Fibroblast of pulmonary artery (primary cell): ENCODE results near the gene NACC1.

Experiments used
- DNase-seq: peaks from one replicate; pipeline ENCODE4 v3.0.0-alpha.2; 2010; ENCODE audit warnings: low read depth
- H3K4me3 ChIP-seq: replicated peaks from 2 replicates; pipeline ENCODE4 v1.5.1; 2011; ENCODE audit warnings: low read depth, mild to moderate bottlenecking, control low read depth, low read length, moderate library complexity
- TF ChIP-seq, protein P1 (sequence below): IDR thresholded peaks from 2 replicates; pipeline ENCODE4 v1.5.1; 2011; ENCODE audit warnings: mild to moderate bottlenecking, control low read depth, low read length, inconsistent platforms; ENCODE audit errors: missing control alignments

NACC1 gene

DNA sequence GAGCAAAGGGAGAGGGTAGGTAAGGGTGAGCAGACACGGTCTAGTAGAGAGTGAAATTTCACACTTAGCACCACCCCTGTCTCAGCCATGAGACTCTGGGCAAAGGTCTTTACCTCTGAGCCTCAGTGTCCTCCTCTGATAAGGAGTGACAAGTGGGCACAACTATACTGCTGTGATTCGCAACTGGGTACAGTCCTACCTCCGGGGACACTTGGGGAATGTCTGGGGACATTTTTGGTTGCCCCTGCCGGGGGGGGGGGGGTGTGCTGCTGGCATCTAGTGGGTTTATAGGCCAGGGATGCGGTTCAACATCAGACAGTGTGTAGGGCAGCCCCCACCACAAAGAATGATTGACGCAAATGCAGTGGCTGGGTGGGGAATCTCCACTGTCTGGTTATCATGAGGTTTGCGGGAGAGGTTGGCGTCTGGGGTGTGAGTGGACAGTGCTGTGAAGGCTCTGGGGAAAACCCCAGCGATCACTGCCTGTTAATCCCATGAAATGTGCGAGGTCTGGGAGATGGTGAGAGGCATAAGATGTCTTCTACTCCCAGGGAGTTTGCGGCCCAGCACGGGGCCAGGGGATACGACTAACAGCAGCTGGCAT is 4.3 kb downstream of the NACC1 start:
- TF ChIP-seq, protein P1, sequence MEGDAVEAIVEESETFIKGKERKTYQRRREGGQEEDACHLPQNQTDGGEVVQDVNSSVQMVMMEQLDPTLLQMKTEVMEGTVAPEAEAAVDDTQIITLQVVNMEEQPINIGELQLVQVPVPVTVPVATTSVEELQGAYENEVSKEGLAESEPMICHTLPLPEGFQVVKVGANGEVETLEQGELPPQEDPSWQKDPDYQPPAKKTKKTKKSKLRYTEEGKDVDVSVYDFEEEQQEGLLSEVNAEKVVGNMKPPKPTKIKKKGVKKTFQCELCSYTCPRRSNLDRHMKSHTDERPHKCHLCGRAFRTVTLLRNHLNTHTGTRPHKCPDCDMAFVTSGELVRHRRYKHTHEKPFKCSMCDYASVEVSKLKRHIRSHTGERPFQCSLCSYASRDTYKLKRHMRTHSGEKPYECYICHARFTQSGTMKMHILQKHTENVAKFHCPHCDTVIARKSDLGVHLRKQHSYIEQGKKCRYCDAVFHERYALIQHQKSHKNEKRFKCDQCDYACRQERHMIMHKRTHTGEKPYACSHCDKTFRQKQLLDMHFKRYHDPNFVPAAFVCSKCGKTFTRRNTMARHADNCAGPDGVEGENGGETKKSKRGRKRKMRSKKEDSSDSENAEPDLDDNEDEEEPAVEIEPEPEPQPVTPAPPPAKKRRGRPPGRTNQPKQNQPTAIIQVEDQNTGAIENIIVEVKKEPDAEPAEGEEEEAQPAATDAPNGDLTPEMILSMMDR = no peak
- no peak for DNase-seq
- H3K4me3 ChIP-seq = no peak overlapping the region

DNA sequence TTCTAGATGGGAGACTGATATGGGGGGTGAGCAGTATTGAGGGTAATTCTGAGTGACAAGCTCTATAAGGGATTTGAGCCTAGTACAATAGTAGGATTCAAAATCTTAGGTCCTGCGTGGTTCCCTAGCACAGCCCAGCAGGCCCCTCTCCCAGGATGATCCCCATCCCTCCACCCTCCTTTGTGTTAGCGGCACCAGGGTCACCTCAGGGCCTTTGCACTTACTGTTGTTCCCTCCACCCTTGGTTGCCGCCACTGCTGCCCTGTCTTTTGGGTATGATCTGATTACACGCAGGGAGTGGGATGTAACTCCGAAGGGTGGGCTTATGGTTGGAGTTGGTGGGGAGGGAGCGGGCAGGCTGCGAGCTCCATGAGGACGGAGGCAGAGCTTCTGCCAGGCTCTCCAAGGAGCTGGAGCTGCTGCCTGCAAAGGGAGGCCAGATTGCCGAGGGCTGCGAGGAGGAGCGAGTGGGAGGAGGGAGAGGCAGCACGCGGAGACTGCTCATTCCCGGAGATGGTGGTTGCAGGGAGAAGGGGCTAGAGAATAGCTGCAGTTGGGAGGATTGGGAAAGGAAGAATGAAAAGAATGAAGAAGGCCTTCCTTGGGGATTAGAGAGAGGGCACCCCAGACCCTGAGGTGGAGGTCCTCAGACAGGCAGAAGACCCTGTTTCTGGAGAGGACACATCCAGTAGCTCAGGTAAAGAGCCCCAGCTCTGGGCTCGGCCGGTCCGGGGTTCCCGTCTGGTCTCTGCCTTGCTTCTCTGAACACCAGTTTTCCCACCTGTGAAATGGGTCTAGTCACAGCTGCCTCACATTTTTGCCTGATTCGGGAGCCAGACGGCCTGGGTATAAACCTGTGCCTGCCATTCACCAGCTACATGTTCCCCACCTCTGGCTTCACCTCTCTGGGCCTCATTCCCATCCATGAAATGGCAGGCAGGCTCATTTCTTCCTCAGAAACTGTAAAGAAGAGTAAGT is 5.2 kb downstream of the NACC1 start:
- H3K4me3 ChIP-seq = no peak overlapping the region
- TF ChIP-seq, protein P1 = no peak
- DNase-seq = no peak

DNA sequence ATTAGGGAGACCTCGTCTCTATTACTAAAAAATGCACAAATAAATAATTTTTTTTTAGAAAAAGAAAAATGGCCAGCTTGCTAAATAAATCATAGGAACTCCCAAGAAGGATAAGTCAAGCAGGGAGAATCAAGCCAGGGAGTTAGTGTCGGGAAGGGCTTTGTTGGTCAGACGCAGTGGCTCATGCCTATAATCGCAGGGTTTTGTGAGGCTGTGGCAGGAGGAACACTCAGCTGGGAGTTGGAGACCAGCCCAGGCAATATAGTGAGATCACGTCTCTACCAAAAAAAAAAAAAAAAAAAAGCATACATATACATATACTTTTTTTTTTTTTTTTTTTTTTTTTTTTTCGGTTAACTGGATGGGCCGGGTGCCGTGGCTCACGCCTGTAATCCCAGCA is 9.0 kb downstream of the NACC1 start:
- H3K4me3 ChIP-seq = no peak overlapping the region
- TF ChIP-seq, protein P1 = no peak
- no peak for DNase-seq

DNA sequence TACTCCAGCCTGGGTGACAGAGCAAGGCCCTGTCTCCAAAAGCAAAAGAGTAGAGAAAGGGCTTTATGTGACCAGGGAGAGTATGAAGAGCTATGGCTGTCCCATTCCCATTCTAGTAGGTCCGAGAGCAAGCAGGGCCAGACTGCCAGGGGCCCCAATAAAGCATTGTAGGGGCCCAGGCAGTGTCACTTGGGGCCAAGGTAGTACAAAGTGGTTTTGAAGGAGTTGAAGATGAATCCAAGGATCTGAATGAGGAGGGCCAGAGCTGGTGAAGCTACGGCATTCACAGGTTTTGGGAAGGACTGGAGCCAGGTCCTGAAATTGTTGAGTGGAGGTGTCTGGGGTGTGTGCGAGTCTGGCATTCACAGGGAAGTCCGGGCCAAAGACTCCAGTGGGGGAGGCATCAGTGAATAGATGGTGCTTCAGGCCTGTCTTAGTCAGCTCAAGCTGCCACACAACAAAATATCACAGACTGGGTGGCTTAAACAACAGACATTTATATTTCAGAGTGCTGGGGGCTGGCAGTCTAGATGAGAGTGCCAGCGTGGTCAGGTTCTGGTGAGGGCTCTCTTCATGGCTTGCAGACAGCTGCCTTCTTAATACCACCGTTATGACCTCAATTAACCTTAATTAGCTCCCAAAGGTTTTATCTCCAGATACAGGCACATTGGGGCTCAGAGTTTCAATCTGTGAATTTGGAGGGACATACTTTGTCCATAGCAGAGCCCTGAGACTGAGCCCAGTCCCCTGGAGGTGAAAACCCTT is 9.9 kb downstream of the NACC1 start:
- no peak for DNase-seq
- TF ChIP-seq, protein P1 = no peak
- H3K4me3 ChIP-seq = no peak overlapping the region

DNA sequence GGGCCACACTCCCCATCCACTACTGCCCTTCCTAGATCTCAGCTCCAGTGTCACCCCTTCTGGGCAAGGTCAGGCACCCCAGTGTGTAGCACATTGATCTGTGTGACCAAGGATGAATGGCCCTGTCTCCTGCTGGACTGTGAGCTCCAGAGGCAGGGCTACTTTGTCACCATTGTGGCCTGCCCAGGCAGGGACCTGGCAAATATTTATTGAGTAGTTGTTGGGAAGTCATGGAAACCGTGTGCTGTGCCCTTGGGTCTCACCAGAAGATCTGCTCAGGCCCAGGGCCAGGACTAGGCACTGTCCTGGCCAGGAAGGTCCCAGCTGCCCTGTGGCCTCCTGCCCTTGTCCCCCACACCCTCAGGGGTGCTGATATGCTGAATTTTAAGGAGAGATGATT is 10.5 kb downstream of the NACC1 start:
- TF ChIP-seq, protein P1 = no peak
- DNase-seq = no peak
- no peak overlapping the region for H3K4me3 ChIP-seq

DNA sequence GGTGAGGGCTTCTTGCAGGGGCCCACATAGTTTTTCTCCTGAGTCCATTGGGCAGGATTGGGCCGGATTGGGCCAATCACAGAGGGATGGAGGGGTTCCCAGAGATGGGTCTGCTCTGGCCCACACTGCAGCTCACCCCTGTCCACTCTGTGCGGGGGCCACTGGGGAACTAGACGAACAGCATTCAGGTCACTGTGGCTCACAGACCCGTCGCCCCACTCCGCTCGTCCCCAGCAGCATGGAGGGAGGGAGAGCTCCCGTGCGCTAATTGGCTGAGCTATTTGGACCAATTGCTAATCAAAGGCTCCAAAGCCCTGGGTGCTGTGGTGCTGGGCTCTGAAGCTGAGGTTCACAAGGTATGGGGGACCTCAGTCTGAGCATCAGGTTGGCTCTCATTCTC is 11.3 kb downstream of the NACC1 start:
- no peak overlapping the region for H3K4me3 ChIP-seq
- no peak for DNase-seq
- TF ChIP-seq, protein P1 = no peak
